Measurements from ENCODE around the gene BLVRB.

BLVRB gene

GRCh38 chr19:40452016-40452415 is 13.5 kb downstream of the BLVRB start:
- no peak for DNase-seq (ENCODE audit: low read depth)
- H3K4me3 ChIP-seq (ENCODE audit: low read depth, low read length), result no peak overlapping the region
- TF ChIP-seq, protein P1, sequence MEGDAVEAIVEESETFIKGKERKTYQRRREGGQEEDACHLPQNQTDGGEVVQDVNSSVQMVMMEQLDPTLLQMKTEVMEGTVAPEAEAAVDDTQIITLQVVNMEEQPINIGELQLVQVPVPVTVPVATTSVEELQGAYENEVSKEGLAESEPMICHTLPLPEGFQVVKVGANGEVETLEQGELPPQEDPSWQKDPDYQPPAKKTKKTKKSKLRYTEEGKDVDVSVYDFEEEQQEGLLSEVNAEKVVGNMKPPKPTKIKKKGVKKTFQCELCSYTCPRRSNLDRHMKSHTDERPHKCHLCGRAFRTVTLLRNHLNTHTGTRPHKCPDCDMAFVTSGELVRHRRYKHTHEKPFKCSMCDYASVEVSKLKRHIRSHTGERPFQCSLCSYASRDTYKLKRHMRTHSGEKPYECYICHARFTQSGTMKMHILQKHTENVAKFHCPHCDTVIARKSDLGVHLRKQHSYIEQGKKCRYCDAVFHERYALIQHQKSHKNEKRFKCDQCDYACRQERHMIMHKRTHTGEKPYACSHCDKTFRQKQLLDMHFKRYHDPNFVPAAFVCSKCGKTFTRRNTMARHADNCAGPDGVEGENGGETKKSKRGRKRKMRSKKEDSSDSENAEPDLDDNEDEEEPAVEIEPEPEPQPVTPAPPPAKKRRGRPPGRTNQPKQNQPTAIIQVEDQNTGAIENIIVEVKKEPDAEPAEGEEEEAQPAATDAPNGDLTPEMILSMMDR (IDR thresholded peaks at IDR 0.05; ENCODE audit: insufficient read depth, low read depth, low read length, missing control alignments), result no peak

- no peak overlapping the region for H3K4me3 ChIP-seq (ENCODE audit: low read depth, low read length)
- no peak for DNase-seq (ENCODE audit: low read depth)
- TF ChIP-seq, protein P1 (IDR thresholded peaks at IDR 0.05; ENCODE audit: insufficient read depth, low read depth, low read length, missing control alignments), result no peak
These were observed 14.9 kb downstream of the BLVRB start for GRCh38 chr19:40450664-40451063.

DNA sequence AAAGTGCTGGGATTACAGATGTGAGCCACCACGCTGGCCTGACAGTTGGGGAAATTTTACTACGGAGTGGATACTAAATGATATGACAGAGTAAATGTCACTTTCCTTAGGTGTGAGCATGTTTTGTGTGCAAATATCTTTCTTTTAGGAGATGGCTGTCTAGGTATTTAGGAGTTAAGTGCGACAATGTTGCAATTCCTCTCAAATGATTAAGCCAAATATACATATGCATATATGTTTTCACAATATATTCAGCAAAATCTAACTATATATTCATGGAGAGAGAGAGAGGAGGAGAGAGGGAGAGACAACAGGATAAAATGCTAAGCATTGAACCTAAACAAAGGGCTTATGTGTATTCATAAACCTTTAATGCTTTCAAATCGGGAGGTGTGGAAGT is 16.0 kb downstream of the BLVRB start:
- TF ChIP-seq, protein P1 (IDR thresholded peaks at IDR 0.05; ENCODE audit: insufficient read depth, low read depth, low read length, missing control alignments), result no peak
- no peak overlapping the region for H3K4me3 ChIP-seq (ENCODE audit: low read depth, low read length)
- no peak for DNase-seq (ENCODE audit: low read depth)

- DNase-seq (ENCODE audit: low read depth), result no peak
- TF ChIP-seq, protein P1 (IDR thresholded peaks at IDR 0.05; ENCODE audit: insufficient read depth, low read depth, low read length, missing control alignments), result no peak
- H3K4me3 ChIP-seq (ENCODE audit: low read depth, low read length), result no peak overlapping the region
These were observed 19.2 kb downstream of the BLVRB start for GRCh38 chr19:40446263-40446784.

GRCh38 chr19:40445780-40446262 is 19.7 kb downstream of the BLVRB start:
- DNase-seq (ENCODE audit: low read depth), result no peak
- TF ChIP-seq, protein P1 (IDR thresholded peaks at IDR 0.05; ENCODE audit: insufficient read depth, low read depth, low read length, missing control alignments), result no peak
- H3K4me3 ChIP-seq (ENCODE audit: low read depth, low read length), result no peak overlapping the region

GRCh38 chr19:40444825-40445312 is 20.7 kb downstream of the BLVRB start:
- TF ChIP-seq, protein P1 (IDR thresholded peaks at IDR 0.05; ENCODE audit: insufficient read depth, low read depth, low read length, missing control alignments), result peak; percentile 24
- peak overlapping the region; percentile 85 for H3K4me3 ChIP-seq (ENCODE audit: low read depth, low read length)
- DNase-seq (ENCODE audit: low read depth), result no peak

All from GM12865 (cell line).